ENCODE data around the gene TPRG1. TPM values are rescaled to one million over a fixed set of nuclear protein-coding genes. Genes with fewer than 3 reads are reported as not detected.

The TPRG1 gene
- total and polyA plus RNA-seq, 8 donors, result 0.12 to 4.4 (median 1.2) TPM; not detected in 1

GRCh38 chr3:189308608-189309007, 136.8 kb downstream of the TPRG1 start:
- H3K27me3 ChIP-seq, result no peaks in the 10 kb centered on the region
- no peak overlapping the region for H3K27ac ChIP-seq
- DNase-seq, result no peak
- H3K36me3 ChIP-seq, result no peaks in the 10 kb centered on the region
- ATAC-seq, result no peak
- H3K4me3 ChIP-seq, result no peak overlapping the region
- H3K9me3 ChIP-seq, result no peaks in the 10 kb centered on the region
- intact Hi-C loops (cut with DNase I), result no loop called here
- TF ChIP-seq, protein P1, sequence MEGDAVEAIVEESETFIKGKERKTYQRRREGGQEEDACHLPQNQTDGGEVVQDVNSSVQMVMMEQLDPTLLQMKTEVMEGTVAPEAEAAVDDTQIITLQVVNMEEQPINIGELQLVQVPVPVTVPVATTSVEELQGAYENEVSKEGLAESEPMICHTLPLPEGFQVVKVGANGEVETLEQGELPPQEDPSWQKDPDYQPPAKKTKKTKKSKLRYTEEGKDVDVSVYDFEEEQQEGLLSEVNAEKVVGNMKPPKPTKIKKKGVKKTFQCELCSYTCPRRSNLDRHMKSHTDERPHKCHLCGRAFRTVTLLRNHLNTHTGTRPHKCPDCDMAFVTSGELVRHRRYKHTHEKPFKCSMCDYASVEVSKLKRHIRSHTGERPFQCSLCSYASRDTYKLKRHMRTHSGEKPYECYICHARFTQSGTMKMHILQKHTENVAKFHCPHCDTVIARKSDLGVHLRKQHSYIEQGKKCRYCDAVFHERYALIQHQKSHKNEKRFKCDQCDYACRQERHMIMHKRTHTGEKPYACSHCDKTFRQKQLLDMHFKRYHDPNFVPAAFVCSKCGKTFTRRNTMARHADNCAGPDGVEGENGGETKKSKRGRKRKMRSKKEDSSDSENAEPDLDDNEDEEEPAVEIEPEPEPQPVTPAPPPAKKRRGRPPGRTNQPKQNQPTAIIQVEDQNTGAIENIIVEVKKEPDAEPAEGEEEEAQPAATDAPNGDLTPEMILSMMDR (IDR thresholded peaks at IDR 0.05), result no peak
- no peak for FAIRE-seq
- peaks cover 0 to 12% (median 10%) of the 10 kb centered on the region in 3 donors for H3K4me1 ChIP-seq

- DNase-seq (no peak), FAIRE-seq (no peak), ATAC-seq (no peak)
- Histone ChIP-seq H3K9me3 (no peaks in the 10 kb centered on the region), H3K4me3 (no peak overlapping the region), H3K27me3 (no peaks in the 10 kb centered on the region), H3K4me1 (peaks cover 0 to 7% (median 4%) of the 10 kb centered on the region in 3 donors), H3K36me3 (no peaks in the 10 kb centered on the region), H3K27ac (no peak overlapping the region)
- TF ChIP-seq, protein P1 (IDR thresholded peaks at IDR 0.05), result no peak
- intact Hi-C loops (cut with DNase I), result no loop called here
- WGBS, 2 donors, result 76 to 80% methylated on average over 6 of the region's 6 CpGs
These were observed 137.7 kb downstream of the TPRG1 start for GRCh38 chr3:189309400-189309975.

- TF ChIP-seq, protein P1 (IDR thresholded peaks at IDR 0.05), result no peak
- no peak for FAIRE-seq
These were observed 139.8 kb downstream of the TPRG1 start for GRCh38 chr3:189311521-189311920.

GRCh38 chr3:189312866-189313265, 141.1 kb downstream of the TPRG1 start:
- no peaks in the 10 kb centered on the region for H3K9me3 ChIP-seq
- no peak overlapping the region for H3K4me3 ChIP-seq
- H3K4me1 ChIP-seq, result no peaks in the 10 kb centered on the region
- H3K27me3 ChIP-seq, result no peaks in the 10 kb centered on the region
- H3K27ac ChIP-seq, result no peak overlapping the region
- no peaks in the 10 kb centered on the region for H3K36me3 ChIP-seq
- ATAC-seq, result no peak
- DNase-seq, result no peak
- no peak for FAIRE-seq
- intact Hi-C loops (cut with DNase I), result no loop called here
- WGBS, 2 donors, result 85 to 87% methylated on average over 4 of the region's 4 CpGs
- TF ChIP-seq, protein P1 (IDR thresholded peaks at IDR 0.05), result no peak

More at GRCh38 chr3:189311521-189311920, 139.8 kb downstream of the TPRG1 start:
- Histone ChIP-seq H3K4me1 (no peaks in the 10 kb centered on the region), H3K27ac (no peak overlapping the region), H3K4me3 (no peak overlapping the region), H3K27me3 (no peaks in the 10 kb centered on the region), H3K36me3 (no peaks in the 10 kb centered on the region), H3K9me3 (no peaks in the 10 kb centered on the region)
- WGBS, 2 donors, result 90 to 94% methylated on average over 2 of the region's 2 CpGs
- no peak for ATAC-seq
- intact Hi-C loops (cut with DNase I), result no loop called here
- DNase-seq, result no peak

GRCh38 chr3:189316296-189317019, 144.7 kb downstream of the TPRG1 start:
- no peak for FAIRE-seq
- Histone ChIP-seq H3K4me3 (no peak overlapping the region), H3K4me1 (no peaks in the 10 kb centered on the region), H3K9me3 (no peaks in the 10 kb centered on the region), H3K27ac (no peak overlapping the region), H3K27me3 (no peaks in the 10 kb centered on the region), H3K36me3 (no peaks in the 10 kb centered on the region)
- TF ChIP-seq, protein P1 (IDR thresholded peaks at IDR 0.05), result no peak
- intact Hi-C loops (cut with DNase I), result no loop called here
- ATAC-seq, result peak in 3 of 4 donors; percentile 20 to 67 (median 32)
- WGBS, 2 donors, result 59 to 69% methylated on average over 6 of the region's 6 CpGs
- no peak for DNase-seq

All from pancreas (tissue), 10 donors.